CD4-positive, alpha-beta T cell treated with Interferon alpha-2 for 1 hour (primary cell): ENCODE results near the gene ZC3H12D.
"Not testable (repeated sequence)": the region's sequence is repeated elsewhere in the genome, so short reads cannot be mapped to it uniquely, and the experiment has no call there.

ENCODE experiments used
- DNase-seq, 2 donors: peaks; one replicate each; pipeline ENCODE4 v3.0.0-alpha.2; 2020 to 2022

Gene ZC3H12D

GRCh38 chr6:149457316-149457884 lies 27.4 kb downstream of the ZC3H12D start:
- no peak for DNase-seq

DNA sequence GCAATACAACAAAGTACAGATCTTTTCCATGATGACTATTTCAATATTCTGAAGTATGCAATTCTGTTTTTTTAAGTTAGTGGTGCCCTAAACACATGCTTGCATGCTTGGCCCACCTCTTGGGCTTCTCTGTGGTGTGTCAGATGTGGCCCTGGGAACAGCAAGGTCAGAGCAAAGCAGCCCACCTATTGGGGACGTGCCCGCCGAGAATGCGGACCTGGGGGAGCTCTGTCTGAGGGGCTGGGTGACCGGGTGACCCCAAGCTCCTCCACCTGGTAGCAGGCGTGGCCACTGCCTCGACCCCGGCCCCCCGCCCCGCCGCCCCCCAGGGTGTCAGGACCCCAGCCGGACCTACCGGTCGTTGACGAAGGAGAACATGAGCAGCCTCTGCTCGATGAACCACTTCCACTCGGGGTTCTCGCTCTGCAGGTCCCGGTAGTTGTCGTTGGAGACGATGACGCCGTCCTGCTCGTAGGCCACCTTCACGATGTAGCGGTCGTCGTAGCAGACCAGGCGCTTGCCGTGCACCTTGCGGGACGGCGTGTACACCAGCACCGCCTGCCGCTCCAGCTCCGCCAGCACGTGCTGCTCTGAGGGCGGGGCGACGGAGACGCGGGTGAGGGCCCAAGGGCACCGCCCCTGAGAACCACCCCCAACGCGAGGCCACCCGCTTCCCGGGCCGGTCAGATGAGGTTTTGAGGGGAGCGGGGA lies 28.3 kb downstream of the ZC3H12D start:
- no peak for DNase-seq

DNA sequence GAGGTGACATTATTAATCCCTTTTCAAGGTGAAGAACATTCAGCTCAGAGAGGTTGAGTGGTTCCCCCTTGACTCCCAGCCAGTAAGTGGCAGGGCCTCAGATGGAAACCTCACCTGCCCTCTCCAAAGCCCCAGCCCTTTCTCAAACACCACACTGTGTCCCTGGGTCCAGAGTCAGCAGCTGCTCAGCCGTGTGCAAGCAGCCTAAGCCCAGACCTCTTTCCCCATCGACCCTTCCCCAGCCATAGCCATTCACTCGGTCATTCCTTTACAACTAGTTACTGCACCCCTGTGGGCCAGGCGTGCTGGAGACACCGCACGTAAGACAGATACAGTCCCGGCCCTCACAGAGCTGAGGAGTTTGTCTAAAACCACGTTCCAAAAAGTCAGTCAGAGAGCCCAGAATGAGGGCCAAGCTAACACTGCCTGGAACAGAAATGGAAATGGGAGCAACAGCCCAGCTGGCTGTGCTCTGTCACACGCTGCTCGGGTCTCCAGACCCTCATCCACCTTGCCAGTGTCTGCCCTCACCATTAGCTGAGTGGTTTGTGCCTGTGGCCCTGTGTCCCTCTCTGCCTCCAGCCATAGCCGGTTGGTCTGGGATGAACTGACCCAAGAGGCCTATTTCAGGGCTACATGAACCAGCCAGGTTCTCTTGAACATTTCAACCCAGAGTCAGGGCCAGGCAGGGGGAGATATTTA lies 29.6 kb downstream of the ZC3H12D start:
- DNase-seq: no peak

DNA sequence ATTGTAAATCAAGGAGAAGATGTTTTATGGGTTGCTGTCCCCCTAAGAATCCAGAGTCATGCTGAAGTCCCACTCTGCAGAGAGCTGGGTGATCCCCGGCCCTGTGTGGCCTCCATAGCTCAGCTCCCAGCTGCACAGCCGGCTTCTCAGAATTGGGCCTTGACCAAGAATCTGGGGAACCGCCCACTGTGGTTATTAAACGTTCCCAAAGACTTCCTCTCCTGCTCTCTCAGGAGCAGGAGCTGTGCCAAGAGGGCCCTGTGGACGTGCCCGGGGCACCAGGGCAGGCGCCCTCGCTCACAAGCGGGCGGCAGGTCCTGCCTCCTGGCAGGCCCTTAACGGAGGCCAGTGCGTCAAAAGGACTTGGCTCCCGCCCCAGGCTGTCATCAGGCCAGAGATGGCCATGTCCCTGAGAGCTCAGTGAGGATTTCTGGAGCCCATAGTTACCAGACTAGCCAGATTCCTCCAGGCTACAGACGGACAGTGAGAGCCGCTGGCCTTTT lies 30.4 kb downstream of the ZC3H12D start:
- DNase-seq: no peak

DNA sequence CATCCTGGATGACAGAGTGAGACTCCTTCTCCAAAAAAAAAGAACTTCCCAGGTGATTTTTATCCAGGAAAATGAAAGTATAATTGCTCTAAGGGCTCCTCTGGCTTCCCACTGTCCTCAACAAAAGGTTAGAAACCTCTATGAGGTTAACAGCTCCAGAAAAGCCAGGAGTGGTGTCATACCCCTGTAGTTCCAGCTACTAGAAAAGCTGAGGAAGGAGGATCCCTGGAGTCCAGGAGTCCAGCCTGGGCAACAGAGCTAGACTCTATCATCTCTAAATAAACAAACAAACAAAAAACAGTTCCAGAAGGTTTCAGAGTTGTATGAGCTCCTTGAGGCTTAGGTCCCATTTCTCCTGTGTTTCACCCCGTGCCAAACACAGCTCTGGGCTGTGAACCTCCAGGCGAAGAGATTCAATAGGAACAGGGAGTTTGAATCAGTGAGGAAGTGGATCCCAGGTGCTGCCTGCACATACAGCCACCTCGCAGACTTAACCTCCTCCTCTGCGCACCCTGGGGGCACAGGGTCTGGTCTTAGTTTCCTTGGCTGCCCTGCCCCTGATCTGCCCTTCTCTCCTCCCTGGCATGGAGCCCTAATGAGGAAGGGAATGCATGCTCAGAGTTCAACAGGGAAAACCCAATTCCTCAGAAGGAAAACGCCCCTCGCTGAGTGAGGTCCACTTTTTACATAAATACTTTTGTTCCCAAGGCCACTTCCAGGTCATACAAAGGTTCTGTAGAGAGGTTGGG lies 31.0 kb downstream of the ZC3H12D start:
- no peak for DNase-seq

GRCh38 chr6:149452037-149452939 lies 32.5 kb downstream of the ZC3H12D start:
- no peak for DNase-seq

DNA sequence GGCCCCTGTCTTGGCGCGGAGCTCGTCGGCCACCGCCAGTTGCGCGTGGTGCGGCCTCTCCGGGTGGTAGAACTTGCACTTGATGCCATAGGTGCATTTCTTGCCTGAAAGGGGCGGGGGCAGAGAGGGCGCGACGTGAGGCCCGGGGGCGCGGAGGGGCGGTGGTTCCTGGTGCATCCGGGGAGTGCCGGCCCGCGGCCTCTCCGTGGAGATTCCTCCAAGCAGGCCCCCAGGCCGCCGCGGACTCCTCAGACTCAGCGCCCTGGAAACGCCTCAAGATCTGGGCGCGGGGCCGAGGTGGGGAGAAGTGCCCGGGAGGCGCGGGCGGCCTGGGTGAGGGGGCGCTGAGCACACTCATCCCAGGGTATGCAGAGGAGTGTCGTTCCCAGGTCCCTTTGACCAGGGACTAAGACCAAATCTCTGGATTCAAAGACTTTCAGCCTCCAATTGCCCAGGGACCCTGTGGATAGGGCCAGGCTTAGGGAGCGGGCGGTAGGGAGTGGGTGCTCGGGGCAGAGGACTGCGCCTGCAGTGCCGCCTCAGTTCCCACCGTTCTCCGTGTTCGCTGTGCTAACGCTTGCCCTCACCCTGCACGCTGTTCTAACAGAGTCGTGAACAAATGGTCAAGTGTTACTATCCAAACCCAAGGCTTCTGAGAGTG lies 33.3 kb downstream of the ZC3H12D start:
- no peak for DNase-seq

DNA sequence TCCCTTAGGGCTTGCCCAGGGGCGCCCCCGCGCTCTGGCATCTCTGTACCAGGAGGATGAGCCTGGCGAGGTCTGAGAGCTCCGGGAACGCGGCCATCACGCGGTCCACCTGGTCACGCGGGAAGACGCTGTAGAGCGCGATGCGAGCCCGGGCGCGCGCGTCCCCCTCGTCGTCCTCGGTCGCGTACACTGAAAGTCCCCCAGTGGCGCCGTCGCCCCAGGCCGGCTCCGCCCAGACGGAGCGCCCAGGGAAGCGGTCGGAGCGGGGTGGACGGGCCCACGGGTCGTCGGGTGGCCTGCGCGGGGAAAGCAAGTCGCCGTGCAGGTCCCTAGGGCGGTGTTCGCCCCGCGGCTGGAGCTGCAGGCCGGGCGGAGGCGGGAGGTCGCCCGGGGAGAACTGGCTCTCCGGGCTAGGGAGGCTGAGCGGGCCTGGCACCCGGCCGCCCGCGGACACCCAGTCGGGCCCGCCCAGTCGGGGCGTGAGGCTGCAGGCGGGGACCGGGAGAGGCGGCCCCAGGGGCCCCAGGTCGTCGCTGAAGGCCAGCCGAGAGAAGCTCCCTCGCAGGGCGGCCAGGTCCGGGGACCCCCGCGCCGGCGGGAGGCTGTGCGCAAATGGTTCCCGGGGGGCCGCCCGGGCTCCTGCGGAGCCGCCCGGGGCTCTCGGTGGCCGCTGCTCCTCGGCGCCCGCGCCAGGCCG lies 34.0 kb downstream of the ZC3H12D start:
- no peak for DNase-seq

- DNase-seq: no peak
These were observed 34.8 kb downstream of the ZC3H12D start for GRCh38 chr6:149449831-149450678.

DNA sequence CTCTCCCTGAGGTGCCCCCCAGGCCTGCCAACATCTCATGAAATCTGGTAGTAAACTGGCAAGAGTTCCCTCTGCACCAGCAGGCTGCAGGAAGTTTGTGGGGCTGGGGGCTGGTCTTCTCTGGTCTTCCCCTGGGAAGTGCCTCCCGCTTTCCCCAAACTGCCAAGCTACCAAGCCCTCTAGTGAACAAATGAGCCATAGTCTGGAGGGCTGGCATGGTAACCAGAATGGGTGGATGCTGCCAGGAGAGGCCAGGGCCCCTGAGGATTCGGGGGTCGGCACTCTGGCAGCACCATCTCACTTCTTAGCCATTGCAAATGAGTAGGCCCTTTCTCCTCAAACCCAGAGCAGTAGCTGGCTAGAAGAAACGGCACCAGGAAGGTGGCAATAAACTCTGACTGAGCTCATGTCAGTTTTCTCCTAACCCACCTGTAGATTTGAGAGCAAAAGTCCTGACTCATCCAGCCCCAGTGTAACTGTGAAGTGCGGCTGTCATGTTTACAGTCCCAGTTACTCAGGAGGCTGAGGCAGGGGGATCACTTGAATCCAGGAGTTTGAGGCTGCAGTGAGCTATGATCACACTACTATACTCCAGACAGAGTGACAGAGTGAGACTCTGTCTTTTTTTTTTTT lies 35.9 kb downstream of the ZC3H12D start:
- DNase-seq: no peak

- DNase-seq: no peak
These were observed 37.9 kb downstream of the ZC3H12D start for GRCh38 chr6:149446791-149447376.

GRCh38 chr6:149445573-149445972 lies 39.2 kb downstream of the ZC3H12D start:
- no peak for DNase-seq

DNA sequence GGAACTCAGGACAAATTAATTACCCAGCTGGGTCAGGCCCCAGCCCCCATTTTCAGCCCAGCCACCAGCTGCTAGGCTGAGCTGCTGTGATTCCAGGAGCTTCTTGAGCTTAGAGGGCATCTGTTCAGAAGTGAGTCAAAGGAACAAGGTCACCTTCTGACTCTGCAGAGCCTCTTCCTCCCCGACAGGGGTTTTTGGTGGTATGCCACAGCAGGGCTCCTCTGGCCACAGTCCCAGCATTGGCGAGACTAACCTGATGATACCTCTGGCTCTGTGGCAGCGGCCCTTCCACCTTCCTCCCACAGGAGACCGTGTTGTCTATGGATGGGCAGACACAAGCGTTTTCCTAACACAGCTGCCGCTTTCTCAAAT lies 39.7 kb downstream of the ZC3H12D start:
- no peak for DNase-seq

- DNase-seq: not testable (repeated sequence)
These were observed 40.3 kb downstream of the ZC3H12D start for GRCh38 chr6:149444360-149445094.

DNA sequence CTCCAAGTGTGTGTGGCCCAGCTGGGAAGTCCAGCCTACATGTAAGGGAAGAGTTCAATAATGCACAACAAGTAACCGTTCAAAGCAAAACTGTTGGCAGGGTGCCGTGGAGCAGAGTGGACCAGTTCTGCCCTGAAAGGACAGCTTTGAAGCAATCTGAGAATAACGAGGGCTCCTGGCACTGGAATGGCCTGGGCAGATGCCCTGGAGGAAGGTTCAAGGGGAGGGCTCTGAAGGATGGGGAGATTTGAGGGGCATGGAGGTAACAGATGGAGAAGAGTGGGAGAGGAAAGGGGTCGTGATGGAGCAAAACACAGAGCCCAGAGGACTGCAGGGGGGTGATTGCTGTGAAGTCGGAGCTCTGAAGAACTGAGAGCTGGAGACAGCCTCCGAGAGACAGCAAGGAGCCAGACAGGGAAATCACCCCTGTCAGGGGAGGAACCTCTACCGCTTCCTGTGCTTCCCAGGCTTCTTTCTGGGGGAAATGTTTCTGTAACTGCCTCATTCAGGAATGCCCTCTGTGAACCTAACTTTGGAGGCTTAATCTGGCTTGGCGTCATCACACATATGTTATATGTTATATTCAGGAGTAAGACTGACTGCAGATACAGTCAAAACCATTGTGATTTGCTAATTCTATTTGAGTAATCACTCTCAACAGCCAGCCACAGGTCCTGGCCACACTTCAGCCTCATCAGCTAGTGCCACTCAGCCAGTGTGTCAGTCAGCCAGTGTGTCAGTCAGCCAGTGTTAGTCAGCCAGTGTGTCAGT lies 41.2 kb downstream of the ZC3H12D start:
- DNase-seq: no peak

GRCh38 chr6:149441740-149442139 lies 43.1 kb downstream of the ZC3H12D start:
- DNase-seq: no peak
